NCI-H2196 (cell line): ENCODE results near the gene MAGI2.
"Not testable (repeated sequence)": the region's sequence is repeated elsewhere in the genome, so short reads cannot be mapped to it uniquely, and the experiment has no call there.

Source experiments
- DNase-seq: peaks from one replicate; lab custom pipeline; 2025; ENCODE audit not compliant: unreplicated experiment; lab: John Stamatoyannopoulos, UW

Gene MAGI2

GRCh38 chr7:78329001-78329655, 1124.3 kb downstream of the MAGI2 start:
- DNase-seq, result no peak

GRCh38 chr7:78327718-78328117, 1125.7 kb downstream of the MAGI2 start:
- DNase-seq, result no peak

GRCh38 chr7:78326876-78327275, 1126.6 kb downstream of the MAGI2 start:
- peak; percentile 7 for DNase-seq

GRCh38 chr7:78326189-78326588, 1127.3 kb downstream of the MAGI2 start:
- no peak for DNase-seq

- no peak for DNase-seq
Observed at GRCh38 chr7:78323118-78323517, 1130.3 kb downstream of the MAGI2 start.

GRCh38 chr7:78322231-78322630, 1131.2 kb downstream of the MAGI2 start:
- DNase-seq, result not testable (repeated sequence)

- no peak for DNase-seq
Observed at GRCh38 chr7:78317371-78317770, 1136.1 kb downstream of the MAGI2 start.

- no peak for DNase-seq
Observed at GRCh38 chr7:78316110-78316509, 1137.4 kb downstream of the MAGI2 start.

- DNase-seq, result no peak
Observed at GRCh38 chr7:78315119-78315518, 1138.3 kb downstream of the MAGI2 start.

- no peak for DNase-seq
Observed at GRCh38 chr7:78311181-78311580, 1142.3 kb downstream of the MAGI2 start.

GRCh38 chr7:78307892-78308291, 1145.6 kb downstream of the MAGI2 start:
- no peak for DNase-seq

GRCh38 chr7:78306634-78307033, 1146.8 kb downstream of the MAGI2 start:
- no peak for DNase-seq

GRCh38 chr7:78301407-78301806, 1152.1 kb downstream of the MAGI2 start:
- no peak for DNase-seq

GRCh38 chr7:78299088-78299487, 1154.4 kb downstream of the MAGI2 start:
- no peak for DNase-seq

GRCh38 chr7:78296644-78297371, 1156.7 kb downstream of the MAGI2 start:
- no peak for DNase-seq

- no peak for DNase-seq
Observed at GRCh38 chr7:78296046-78296597, 1157.3 kb downstream of the MAGI2 start.

- not testable (repeated sequence) for DNase-seq
Observed at GRCh38 chr7:78289471-78289870, 1164.0 kb downstream of the MAGI2 start.

- no peak for DNase-seq
Observed at GRCh38 chr7:78284945-78285344, 1168.5 kb downstream of the MAGI2 start.

GRCh38 chr7:78280276-78280675, 1173.2 kb downstream of the MAGI2 start:
- DNase-seq, result no peak

- no peak for DNase-seq
Observed at GRCh38 chr7:78279457-78279856, 1174.0 kb downstream of the MAGI2 start.

GRCh38 chr7:78279032-78279431, 1174.4 kb downstream of the MAGI2 start:
- no peak for DNase-seq

GRCh38 chr7:78267141-78267540, 1186.3 kb downstream of the MAGI2 start:
- no peak for DNase-seq
